Measurements from ENCODE around the gene RAB11FIP3. TPM values are rescaled to one million over a fixed set of nuclear protein-coding genes. Genes with fewer than 3 reads are reported as not detected.
A peak's percentile ranks its signal among the peaks of the same experiment; 100 is the strongest.

RAB11FIP3 gene
- total RNA-seq, 1 donor from 2014 or later = 34.5 TPM

DNA sequence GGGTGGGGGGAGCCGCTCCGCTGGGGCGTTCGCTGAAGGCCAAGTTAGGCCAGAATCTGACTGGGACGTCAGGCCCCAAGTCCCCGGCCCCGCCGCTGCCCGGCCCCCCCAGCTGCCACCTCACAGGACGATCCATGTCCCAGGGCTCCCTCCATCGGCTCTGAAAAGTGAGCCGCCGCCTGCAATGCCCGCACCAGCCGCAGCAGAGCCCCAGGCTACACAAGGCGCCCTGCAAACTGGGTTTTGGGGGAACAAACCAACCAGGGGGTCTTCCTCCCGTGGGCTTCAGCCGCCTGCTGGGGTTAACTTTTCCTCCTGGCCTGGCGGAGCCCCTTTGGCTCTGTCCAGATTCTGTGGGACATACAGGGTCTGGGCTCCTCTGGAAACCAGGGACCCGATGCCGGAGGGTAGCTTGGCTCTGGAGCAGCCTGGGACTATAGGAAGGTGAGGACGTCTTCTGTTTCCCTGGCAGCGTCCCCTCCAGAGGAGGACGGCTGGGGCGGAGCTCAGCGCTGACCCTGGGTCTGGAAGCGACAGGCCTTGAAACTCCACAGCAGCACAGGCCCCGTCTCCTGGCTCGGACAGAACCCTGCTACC, 27.6 kb upstream of the RAB11FIP3 start:
- no peak for DNase-seq (ENCODE audit: low read depth)
- Histone ChIP-seq H3K27me3 (ENCODE audit: control insufficient read depth, insufficient read depth, low read length) (no peaks in the 10 kb centered on the region), H3K36me3 (ENCODE audit: control insufficient read depth, insufficient read depth, low read length) (no peaks in the 10 kb centered on the region), H3K4me3 (ENCODE audit: low read depth, low read length) (peak overlapping the region; percentile 10)
- TF ChIP-seq, protein P1, sequence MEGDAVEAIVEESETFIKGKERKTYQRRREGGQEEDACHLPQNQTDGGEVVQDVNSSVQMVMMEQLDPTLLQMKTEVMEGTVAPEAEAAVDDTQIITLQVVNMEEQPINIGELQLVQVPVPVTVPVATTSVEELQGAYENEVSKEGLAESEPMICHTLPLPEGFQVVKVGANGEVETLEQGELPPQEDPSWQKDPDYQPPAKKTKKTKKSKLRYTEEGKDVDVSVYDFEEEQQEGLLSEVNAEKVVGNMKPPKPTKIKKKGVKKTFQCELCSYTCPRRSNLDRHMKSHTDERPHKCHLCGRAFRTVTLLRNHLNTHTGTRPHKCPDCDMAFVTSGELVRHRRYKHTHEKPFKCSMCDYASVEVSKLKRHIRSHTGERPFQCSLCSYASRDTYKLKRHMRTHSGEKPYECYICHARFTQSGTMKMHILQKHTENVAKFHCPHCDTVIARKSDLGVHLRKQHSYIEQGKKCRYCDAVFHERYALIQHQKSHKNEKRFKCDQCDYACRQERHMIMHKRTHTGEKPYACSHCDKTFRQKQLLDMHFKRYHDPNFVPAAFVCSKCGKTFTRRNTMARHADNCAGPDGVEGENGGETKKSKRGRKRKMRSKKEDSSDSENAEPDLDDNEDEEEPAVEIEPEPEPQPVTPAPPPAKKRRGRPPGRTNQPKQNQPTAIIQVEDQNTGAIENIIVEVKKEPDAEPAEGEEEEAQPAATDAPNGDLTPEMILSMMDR (IDR thresholded peaks at IDR 0.05; ENCODE audit: insufficient read depth, low read length, poor library complexity, severe bottlenecking) = peak; percentile 40

GRCh38 chr16:398561-399339, 26.7 kb upstream of the RAB11FIP3 start:
- TF ChIP-seq, protein P1 (IDR thresholded peaks at IDR 0.05; ENCODE audit: insufficient read depth, low read length, poor library complexity, severe bottlenecking) = no peak
- DNase-seq (ENCODE audit: low read depth) = no peak
- Histone ChIP-seq H3K4me3 (ENCODE audit: low read depth, low read length) (no peak overlapping the region), H3K36me3 (ENCODE audit: control insufficient read depth, insufficient read depth, low read length) (no peaks in the 10 kb centered on the region), H3K27me3 (ENCODE audit: control insufficient read depth, insufficient read depth, low read length) (no peaks in the 10 kb centered on the region)

- DNase-seq (ENCODE audit: low read depth) = no peak
- Histone ChIP-seq H3K4me3 (ENCODE audit: low read depth, low read length) (no peak overlapping the region), H3K27me3 (ENCODE audit: control insufficient read depth, insufficient read depth, low read length) (no peaks in the 10 kb centered on the region), H3K36me3 (ENCODE audit: control insufficient read depth, insufficient read depth, low read length) (no peaks in the 10 kb centered on the region)
- TF ChIP-seq, protein P1 (IDR thresholded peaks at IDR 0.05; ENCODE audit: insufficient read depth, low read length, poor library complexity, severe bottlenecking) = no peak
These were observed 26.0 kb upstream of the RAB11FIP3 start for GRCh38 chr16:399340-400019.

DNA sequence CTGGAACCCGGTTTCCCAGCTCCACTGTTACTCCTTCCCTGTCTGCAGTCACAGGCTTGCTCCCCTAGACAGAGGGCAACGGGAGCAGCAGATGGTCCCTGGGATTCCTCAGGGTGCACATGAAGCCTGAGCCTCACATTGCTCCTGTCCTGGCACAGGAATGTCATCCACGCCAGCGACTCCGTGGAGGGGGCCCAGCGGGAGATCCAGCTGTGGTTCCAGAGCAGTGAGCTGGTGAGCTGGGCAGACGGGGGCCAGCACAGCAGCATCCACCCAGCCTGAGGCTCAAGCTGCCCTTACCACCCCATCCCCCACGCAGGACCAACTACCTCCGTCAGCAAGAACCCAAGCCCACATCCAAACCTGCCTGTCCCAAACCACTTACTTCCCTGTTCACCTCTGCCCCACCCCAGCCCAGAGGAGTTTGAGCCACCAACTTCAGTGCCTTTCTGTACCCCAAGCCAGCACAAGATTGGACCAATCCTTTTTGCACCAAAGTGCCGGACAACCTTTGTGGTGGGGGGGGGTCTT, 25.3 kb upstream of the RAB11FIP3 start:
- H3K4me3 ChIP-seq (ENCODE audit: low read depth, low read length) = no peak overlapping the region
- TF ChIP-seq, protein P1 (IDR thresholded peaks at IDR 0.05; ENCODE audit: insufficient read depth, low read length, poor library complexity, severe bottlenecking) = no peak

DNA sequence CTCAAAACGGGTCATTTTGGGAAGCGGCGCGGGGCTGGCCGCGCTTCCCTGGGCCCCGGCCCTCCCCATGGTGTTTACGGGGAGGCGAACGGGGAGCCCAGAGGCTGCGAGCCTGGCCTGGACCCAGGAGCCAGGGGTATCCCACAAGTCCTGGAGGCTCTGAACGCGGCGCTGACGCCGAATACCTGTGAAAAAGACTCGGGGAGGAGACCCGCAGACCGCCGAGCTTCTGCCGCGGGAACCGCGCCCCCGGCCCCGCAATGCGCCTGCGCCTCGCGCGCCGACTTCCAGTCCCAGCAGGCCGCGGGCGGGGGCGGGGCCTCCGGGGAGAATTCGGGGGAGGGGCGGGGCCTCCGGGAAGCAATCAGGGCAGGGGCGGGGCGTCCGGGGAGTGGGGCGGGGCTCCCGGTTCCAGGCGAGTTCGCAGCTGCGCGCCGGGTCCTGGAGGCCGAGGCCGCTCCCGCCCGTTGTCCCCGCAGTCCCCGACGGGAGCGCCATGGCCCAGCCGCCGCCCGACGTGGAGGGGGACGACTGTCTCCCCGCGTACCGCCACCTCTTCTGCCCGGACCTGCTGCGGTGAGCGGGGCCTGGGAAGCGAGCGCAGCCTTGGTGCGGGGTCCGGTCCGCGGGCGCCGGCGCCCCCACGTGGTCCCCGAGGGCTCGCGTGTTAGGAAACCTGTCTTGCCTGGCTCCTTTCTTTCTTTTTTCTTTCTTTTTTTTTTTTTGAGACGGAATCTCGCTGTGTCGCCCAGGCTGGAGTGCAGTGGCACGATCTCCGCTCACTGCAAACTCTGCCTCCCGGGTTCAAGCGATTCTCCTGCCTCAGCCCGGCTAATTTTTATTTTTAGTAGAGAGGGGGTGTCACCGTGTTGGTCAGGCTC, 23.7 kb upstream of the RAB11FIP3 start, which contains the start of gene DECR2:
TSS of gene DECR2 (plus strand) at position 418 of the 881 bp plus-strand sequence. CDS start at position 497, 79 bp downstream.
- H3K4me3 ChIP-seq (ENCODE audit: low read depth, low read length) = peak within 1 kb of the TSS; percentile 68
- DNase-seq (ENCODE audit: low read depth) = no peak
- no peaks in the 10 kb centered on the region for H3K27me3 ChIP-seq (ENCODE audit: control insufficient read depth, insufficient read depth, low read length)
- no peaks in the 10 kb centered on the region for H3K36me3 ChIP-seq (ENCODE audit: control insufficient read depth, insufficient read depth, low read length)
- TF ChIP-seq, protein P1 (IDR thresholded peaks at IDR 0.05; ENCODE audit: insufficient read depth, low read length, poor library complexity, severe bottlenecking) = peak; percentile 23

More for the DNA sequence above, 25.3 kb upstream of the RAB11FIP3 start:
- DNase-seq (ENCODE audit: low read depth) = no peak
- H3K27me3 ChIP-seq (ENCODE audit: control insufficient read depth, insufficient read depth, low read length) = no peaks in the 10 kb centered on the region
- no peaks in the 10 kb centered on the region for H3K36me3 ChIP-seq (ENCODE audit: control insufficient read depth, insufficient read depth, low read length)
